Bone marrow (tissue), 2 donors: ENCODE results near the gene MSL3B.

Experiments
- DNase-seq, 2 donors: peaks; one replicate each; lab custom pipeline; 2025; lab: John Stamatoyannopoulos, UW

The MSL3B gene

GRCh38 chr2:233817361-233817911, 50.8 kb downstream of the MSL3B start:
- no peak for DNase-seq

- no peak for DNase-seq
Observed at GRCh38 chr2:233816771-233817170, 51.4 kb downstream of the MSL3B start.

- no peak for DNase-seq
Observed at GRCh38 chr2:233816334-233816733, 51.9 kb downstream of the MSL3B start.

GRCh38 chr2:233815861-233816260, 52.3 kb downstream of the MSL3B start:
- DNase-seq: no peak
